PC-9 (cell line): Measurements from ENCODE around the gene EHBP1.

ENCODE experiments used
- EZH2 ChIP-seq: fragments of 200-600 bp; sonication (generic); IDR thresholded peaks from 2 replicates; pipeline ENCODE4 v1.8.0; 2017; ENCODE audit warnings: antibody characterized with exemption, low read depth
- TF ChIP-seq, protein P1 (sequence below): fragments of 200-600 bp; sonication (generic); conservative IDR thresholded peaks from 2 replicates; pipeline ENCODE4 v1.6.1; 2017; ENCODE audit warnings: mixed run types, antibody characterized with exemption, mild to moderate bottlenecking, moderate library complexity

DNA sequence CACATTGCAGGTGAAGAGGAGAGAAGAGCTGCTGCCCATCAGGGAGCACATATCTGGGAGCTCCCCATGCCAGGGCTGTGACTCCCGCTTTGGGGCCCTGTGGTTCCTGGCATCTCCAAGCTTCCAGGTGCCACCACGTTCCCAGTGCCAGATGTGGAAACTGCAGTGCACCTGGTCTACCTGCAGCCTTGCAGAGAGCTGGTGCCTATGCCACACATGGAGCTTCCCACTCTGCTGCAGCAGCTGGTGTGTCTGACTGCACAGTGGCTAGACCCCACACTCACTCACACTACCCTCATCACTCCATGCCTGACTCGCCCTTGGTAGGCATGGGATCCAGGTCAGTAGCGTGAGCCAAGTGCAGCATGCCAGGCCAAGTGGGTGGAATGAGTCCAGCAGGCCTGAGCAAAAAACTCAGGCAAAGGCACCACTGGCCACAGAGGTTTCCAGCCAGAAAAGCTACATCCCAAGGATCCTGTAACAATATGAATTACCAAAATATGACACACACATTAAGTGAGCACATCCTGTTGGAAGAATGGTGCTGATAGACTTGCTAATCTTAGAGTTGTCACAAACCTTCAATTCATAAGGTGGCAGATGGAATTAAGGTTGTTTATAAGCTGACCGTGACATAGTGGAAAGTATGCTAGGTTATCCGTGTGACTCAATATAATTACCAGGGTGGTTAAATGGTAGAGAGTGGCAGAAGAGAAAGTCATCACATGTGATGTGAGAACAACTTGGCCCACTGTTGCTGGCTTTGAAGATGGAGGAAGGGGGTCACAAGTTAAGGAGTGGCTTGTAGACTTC lies 150.9 kb downstream of the EHBP1 start:
- no peak for TF ChIP-seq EZH2
- TF ChIP-seq, protein P1, sequence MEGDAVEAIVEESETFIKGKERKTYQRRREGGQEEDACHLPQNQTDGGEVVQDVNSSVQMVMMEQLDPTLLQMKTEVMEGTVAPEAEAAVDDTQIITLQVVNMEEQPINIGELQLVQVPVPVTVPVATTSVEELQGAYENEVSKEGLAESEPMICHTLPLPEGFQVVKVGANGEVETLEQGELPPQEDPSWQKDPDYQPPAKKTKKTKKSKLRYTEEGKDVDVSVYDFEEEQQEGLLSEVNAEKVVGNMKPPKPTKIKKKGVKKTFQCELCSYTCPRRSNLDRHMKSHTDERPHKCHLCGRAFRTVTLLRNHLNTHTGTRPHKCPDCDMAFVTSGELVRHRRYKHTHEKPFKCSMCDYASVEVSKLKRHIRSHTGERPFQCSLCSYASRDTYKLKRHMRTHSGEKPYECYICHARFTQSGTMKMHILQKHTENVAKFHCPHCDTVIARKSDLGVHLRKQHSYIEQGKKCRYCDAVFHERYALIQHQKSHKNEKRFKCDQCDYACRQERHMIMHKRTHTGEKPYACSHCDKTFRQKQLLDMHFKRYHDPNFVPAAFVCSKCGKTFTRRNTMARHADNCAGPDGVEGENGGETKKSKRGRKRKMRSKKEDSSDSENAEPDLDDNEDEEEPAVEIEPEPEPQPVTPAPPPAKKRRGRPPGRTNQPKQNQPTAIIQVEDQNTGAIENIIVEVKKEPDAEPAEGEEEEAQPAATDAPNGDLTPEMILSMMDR: no peak
